ENCODE data around the gene TEX29.

TEX29 gene

DNA sequence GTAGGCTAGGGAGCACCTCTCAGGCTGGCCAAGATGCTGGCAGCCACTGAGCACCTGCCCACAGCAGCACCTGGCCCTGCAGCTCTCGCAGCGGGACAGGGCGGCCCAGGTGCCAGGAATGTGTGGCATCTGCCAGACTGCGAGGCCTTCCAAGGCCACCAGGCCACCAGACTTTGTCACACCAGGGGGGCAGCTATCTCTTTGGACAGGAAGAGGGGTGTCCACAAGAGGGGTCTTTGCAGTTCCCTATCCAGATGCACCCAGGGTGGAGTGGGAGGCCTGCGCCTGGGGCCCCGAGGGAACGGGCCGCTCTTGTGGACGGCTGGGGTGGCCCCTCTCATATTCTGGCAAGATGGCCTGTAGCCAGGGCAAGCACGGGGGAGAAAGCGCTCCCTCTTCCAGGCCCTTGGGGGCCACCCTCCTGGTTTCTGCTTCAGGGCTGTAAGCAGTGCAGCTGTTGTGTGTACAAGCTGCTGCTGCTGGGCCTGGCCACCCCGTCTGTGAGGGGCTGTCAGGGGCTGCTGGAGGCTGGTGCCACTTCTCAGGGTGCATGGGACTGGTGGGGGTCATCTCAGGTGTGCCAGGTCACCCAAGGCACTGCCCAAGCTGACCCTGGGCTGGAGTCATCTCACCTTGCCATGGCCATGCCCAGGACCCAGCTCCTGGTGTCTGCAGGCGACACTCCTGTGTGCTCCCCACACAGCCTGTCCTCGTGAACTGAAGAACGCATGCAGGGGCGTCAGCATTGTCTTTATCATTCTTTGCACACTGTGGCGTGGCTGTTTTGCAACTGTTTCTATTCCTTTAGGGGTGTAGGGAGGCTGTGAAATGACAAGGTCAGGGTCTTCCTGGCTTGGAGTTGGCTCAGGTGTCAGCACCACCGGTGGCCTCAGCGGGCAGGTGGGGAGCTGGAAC is 1.8 kb downstream of the TEX29 start:
- Histone ChIP-seq H4K20me1 (ENCODE audit: insufficient read depth, low read length) (0 out of 2 replicates have a peak, but pooled peaks cover 7% of the 10 kb centered on the region), H3K27me3 (ENCODE audit: insufficient read depth, low read length, poor library complexity) (no peaks in the 10 kb centered on the region), H3K4me1 (ENCODE audit: insufficient read depth, low read length) (peaks cover 33% of the 10 kb centered on the region), H3K4me3 (ENCODE audit: low read depth in 1 of 2, low read length in 2 of 2) (peak overlapping the region in 1 of 2 experiments; percentile 50; a peak in 1 of 4 replicates), H3K4me2 (ENCODE audit: insufficient read depth, low read length) (peak overlapping the region; percentile 57; the same call in 1 of the 2 replicates), H3K27ac (ENCODE audit: low read length) (no peak overlapping the region; the same call in 1 of the 2 replicates), H3K79me2 (ENCODE audit: insufficient read depth, low read length) (no peaks in the 10 kb centered on the region), H3K9ac (ENCODE audit: low read depth, low read length) (no peak overlapping the region), H3K9me3 (ENCODE audit: insufficient read depth, low read length, severe bottlenecking) (no peaks in the 10 kb centered on the region), H2AFZ (ENCODE audit: low read depth, low read length) (no peak overlapping the region), H3K36me3 (ENCODE audit: insufficient read depth, low read length) (0 out of 2 replicates have a peak, but pooled peaks cover 4% of the 10 kb centered on the region)
- DNase-seq = no peak
- TF ChIP-seq EZH2 (IDR thresholded peaks at IDR 0.05; ENCODE audit: borderline replicate concordance, low read depth, low read length, severe bottlenecking) = no peak
- TF ChIP-seq, protein P1, sequence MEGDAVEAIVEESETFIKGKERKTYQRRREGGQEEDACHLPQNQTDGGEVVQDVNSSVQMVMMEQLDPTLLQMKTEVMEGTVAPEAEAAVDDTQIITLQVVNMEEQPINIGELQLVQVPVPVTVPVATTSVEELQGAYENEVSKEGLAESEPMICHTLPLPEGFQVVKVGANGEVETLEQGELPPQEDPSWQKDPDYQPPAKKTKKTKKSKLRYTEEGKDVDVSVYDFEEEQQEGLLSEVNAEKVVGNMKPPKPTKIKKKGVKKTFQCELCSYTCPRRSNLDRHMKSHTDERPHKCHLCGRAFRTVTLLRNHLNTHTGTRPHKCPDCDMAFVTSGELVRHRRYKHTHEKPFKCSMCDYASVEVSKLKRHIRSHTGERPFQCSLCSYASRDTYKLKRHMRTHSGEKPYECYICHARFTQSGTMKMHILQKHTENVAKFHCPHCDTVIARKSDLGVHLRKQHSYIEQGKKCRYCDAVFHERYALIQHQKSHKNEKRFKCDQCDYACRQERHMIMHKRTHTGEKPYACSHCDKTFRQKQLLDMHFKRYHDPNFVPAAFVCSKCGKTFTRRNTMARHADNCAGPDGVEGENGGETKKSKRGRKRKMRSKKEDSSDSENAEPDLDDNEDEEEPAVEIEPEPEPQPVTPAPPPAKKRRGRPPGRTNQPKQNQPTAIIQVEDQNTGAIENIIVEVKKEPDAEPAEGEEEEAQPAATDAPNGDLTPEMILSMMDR (IDR thresholded peaks at IDR 0.05; ENCODE audit: borderline replicate concordance, extremely low read depth, low read length, poor library complexity, severe bottlenecking) = no peak
- no peak for ATAC-seq (ENCODE audit: insufficient read depth, low read depth)

- H3K27me3 ChIP-seq (ENCODE audit: insufficient read depth, low read length, poor library complexity) = no peaks in the 10 kb centered on the region
- H3K4me1 ChIP-seq (ENCODE audit: insufficient read depth, low read length) = peaks cover 33% of the 10 kb centered on the region
- no peaks in the 10 kb centered on the region for H3K79me2 ChIP-seq (ENCODE audit: insufficient read depth, low read length)
- no peaks in the 10 kb centered on the region for H3K36me3 ChIP-seq (ENCODE audit: insufficient read depth, low read length)
- H3K27ac ChIP-seq (ENCODE audit: low read length) = peak overlapping the region; percentile 59; the same call in 1 of the 2 replicates
- H3K4me2 ChIP-seq (ENCODE audit: insufficient read depth, low read length) = peak overlapping the region; percentile 57
- no peak for DNase-seq
- H4K20me1 ChIP-seq (ENCODE audit: insufficient read depth, low read length) = 0 out of 2 replicates have a peak, but pooled peaks cover 7% of the 10 kb centered on the region
- no peak overlapping the region for H2AFZ ChIP-seq (ENCODE audit: low read depth, low read length)
- peak overlapping the region; percentile 46; the same call in 1 of the 2 replicates for H3K9ac ChIP-seq (ENCODE audit: low read depth, low read length)
- no peaks in the 10 kb centered on the region for H3K9me3 ChIP-seq (ENCODE audit: insufficient read depth, low read length, severe bottlenecking)
- no peak for ATAC-seq (ENCODE audit: insufficient read depth, low read depth)
- H3K4me3 ChIP-seq (ENCODE audit: low read depth in 1 of 2, low read length in 2 of 2) = peak overlapping the region in 1 of 2 experiments; percentile 50; a peak in 1 of 4 replicates
- no peak for TF ChIP-seq EZH2 (IDR thresholded peaks at IDR 0.05; ENCODE audit: borderline replicate concordance, low read depth, low read length, severe bottlenecking)
- TF ChIP-seq, protein P1 (IDR thresholded peaks at IDR 0.05; ENCODE audit: borderline replicate concordance, extremely low read depth, low read length, poor library complexity, severe bottlenecking) = no peak
Observed at GRCh38 chr13:111322916-111323331, 2.5 kb downstream of the TEX29 start.

GRCh38 chr13:111323549-111323948 is 3.1 kb downstream of the TEX29 start:
- Histone ChIP-seq H3K27me3 (ENCODE audit: insufficient read depth, low read length, poor library complexity) (no peaks in the 10 kb centered on the region), H3K79me2 (ENCODE audit: insufficient read depth, low read length) (no peaks in the 10 kb centered on the region), H3K4me2 (ENCODE audit: insufficient read depth, low read length) (peak overlapping the region; percentile 57), H3K4me1 (ENCODE audit: insufficient read depth, low read length) (peaks cover 33% of the 10 kb centered on the region), H3K9me3 (ENCODE audit: insufficient read depth, low read length, severe bottlenecking) (no peaks in the 10 kb centered on the region), H2AFZ (ENCODE audit: low read depth, low read length) (peak overlapping the region; percentile 38; the same call in 1 of the 2 replicates), H3K36me3 (ENCODE audit: insufficient read depth, low read length) (no peaks in the 10 kb centered on the region), H3K9ac (ENCODE audit: low read depth, low read length) (peak overlapping the region; percentile 46; the same call in 1 of the 2 replicates), H4K20me1 (ENCODE audit: insufficient read depth, low read length) (0 out of 2 replicates have a peak, but pooled peaks cover 7% of the 10 kb centered on the region), H3K27ac (ENCODE audit: low read length) (peak overlapping the region; percentile 59; the same call in 1 of the 2 replicates), H3K4me3 (ENCODE audit: low read depth in 1 of 2, low read length in 2 of 2) (peak overlapping the region in 1 of 2 experiments; percentile 50; a peak in 2 of 4 replicates)
- TF ChIP-seq, protein P1 (IDR thresholded peaks at IDR 0.05; ENCODE audit: borderline replicate concordance, extremely low read depth, low read length, poor library complexity, severe bottlenecking) = no peak
- no peak for TF ChIP-seq EZH2 (IDR thresholded peaks at IDR 0.05; ENCODE audit: borderline replicate concordance, low read depth, low read length, severe bottlenecking)
- ATAC-seq (ENCODE audit: insufficient read depth, low read depth) (peak; percentile 29), DNase-seq (no peak)
